ENCODE measurements around the gene RESF1.

RESF1 gene

GRCh38 chr12:31958569-31959160, 550 bp upstream of the RESF1 start:
- DNase-seq (ENCODE audit: low read depth) = no peak

- peak; percentile 60 for DNase-seq (ENCODE audit: low read depth)
These were observed 631 bp downstream of the RESF1 start for GRCh38 chr12:31959701-31960391.

GRCh38 chr12:31961137-31961536, 1.9 kb downstream of the RESF1 start:
- no peak for DNase-seq (ENCODE audit: low read depth)

- DNase-seq (ENCODE audit: low read depth) = no peak
These were observed 2.9 kb downstream of the RESF1 start for GRCh38 chr12:31962076-31962475.

GRCh38 chr12:31964280-31964679, 5.1 kb downstream of the RESF1 start:
- no peak for DNase-seq (ENCODE audit: low read depth)

- DNase-seq (ENCODE audit: low read depth) = no peak
These were observed 5.9 kb downstream of the RESF1 start for GRCh38 chr12:31965090-31965489.

- no peak for DNase-seq (ENCODE audit: low read depth)
These were observed 7.5 kb downstream of the RESF1 start for GRCh38 chr12:31966558-31967205.

GRCh38 chr12:31967539-31967938, 8.3 kb downstream of the RESF1 start:
- DNase-seq (ENCODE audit: low read depth) = no peak

- no peak for DNase-seq (ENCODE audit: low read depth)
These were observed 11.0 kb downstream of the RESF1 start for GRCh38 chr12:31970199-31970598.

- DNase-seq (ENCODE audit: low read depth) = no peak
These were observed 14.6 kb downstream of the RESF1 start for GRCh38 chr12:31973818-31974217.

GRCh38 chr12:31974673-31975072, 15.5 kb downstream of the RESF1 start:
- DNase-seq (ENCODE audit: low read depth) = no peak

- DNase-seq (ENCODE audit: low read depth) = no peak
These were observed 25.8 kb downstream of the RESF1 start for GRCh38 chr12:31984806-31985591.

GRCh38 chr12:31985832-31986231, 26.6 kb downstream of the RESF1 start:
- no peak for DNase-seq (ENCODE audit: low read depth)

- peak; percentile 14 for DNase-seq (ENCODE audit: low read depth)
These were observed 30.6 kb downstream of the RESF1 start for GRCh38 chr12:31989571-31990362.

GRCh38 chr12:31991146-31991545, 31.9 kb downstream of the RESF1 start:
- no peak for DNase-seq (ENCODE audit: low read depth)

GRCh38 chr12:31991815-31992214, 32.6 kb downstream of the RESF1 start:
- DNase-seq (ENCODE audit: low read depth) = no peak

GRCh38 chr12:31999692-32000091, 40.5 kb downstream of the RESF1 start:
- peak; percentile 4 for DNase-seq (ENCODE audit: low read depth)

GRCh38 chr12:32000373-32001005, 41.3 kb downstream of the RESF1 start:
- no peak for DNase-seq (ENCODE audit: low read depth)

- DNase-seq (ENCODE audit: low read depth) = peak; percentile 5
These were observed 43.8 kb downstream of the RESF1 start for GRCh38 chr12:32002848-32003493.

- DNase-seq (ENCODE audit: low read depth) = no peak
These were observed 44.4 kb downstream of the RESF1 start for GRCh38 chr12:32003654-32004053.
